Measurements from ENCODE around the gene ATP6V0E1.
A peak's percentile ranks its signal among the peaks of the same experiment; 100 is the strongest.

Gene ATP6V0E1

DNA sequence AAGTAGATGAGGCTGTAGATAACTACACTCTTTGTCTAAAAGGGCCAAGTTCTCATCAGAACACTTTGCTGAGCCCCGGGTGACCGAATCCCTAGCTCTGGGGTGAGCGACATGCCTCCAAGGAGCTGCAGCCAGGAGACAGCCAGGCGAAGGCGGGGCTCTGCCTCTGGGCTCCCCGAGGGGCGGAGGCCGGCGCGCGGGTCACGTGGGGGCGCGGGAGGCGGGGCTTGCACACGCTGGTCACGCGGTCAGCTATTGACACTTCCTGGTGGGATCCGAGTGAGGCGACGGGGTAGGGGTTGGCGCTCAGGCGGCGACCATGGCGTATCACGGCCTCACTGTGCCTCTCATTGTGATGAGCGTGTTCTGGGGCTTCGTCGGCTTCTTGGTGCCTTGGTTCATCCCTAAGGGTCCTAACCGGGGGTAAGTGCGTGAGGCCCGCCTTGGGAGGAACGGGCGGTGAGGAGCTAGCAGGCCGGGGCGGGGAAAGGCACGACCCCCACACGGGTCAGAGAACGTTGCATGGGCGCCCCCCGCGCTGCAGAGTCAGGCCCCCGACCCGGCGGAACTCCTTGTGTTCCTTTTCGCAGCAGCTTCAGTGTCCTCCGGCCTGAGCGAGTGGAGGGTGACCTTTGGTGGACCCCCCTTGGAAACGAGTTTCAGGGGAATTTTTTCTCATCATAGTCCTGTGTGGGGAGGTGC, at the start of gene ATP6V0E1:
ATP6V0E1 (plus strand) TSS at position 230 of the 702 bp plus-strand sequence; CDS start at position 320, 90 bp downstream.
- DNase-seq: peak; percentile 97

DNA sequence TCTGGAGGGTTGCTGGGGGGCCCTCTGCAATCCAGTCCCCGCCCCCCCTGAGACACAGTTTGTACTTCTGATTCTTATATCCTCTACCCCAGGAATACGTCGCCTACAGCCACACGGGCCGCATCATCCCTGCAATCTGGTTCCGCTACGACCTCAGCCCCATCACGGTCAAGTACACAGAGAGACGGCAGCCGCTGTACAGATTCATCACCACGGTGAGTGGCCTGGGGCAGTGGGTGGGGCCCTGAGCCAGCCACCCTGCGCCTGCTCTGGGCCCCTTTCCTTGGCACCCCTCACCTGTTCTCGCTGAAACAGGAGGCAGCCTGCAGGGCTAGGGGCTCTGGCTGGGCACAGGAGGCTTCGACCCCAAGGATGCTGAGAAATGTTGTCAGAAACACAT, 48.5 kb upstream of the ATP6V0E1 start:
- DNase-seq: no peak

- DNase-seq: no peak
Measured at GRCh38 chr5:172936401-172936800, 47.2 kb upstream of the ATP6V0E1 start.

DNA sequence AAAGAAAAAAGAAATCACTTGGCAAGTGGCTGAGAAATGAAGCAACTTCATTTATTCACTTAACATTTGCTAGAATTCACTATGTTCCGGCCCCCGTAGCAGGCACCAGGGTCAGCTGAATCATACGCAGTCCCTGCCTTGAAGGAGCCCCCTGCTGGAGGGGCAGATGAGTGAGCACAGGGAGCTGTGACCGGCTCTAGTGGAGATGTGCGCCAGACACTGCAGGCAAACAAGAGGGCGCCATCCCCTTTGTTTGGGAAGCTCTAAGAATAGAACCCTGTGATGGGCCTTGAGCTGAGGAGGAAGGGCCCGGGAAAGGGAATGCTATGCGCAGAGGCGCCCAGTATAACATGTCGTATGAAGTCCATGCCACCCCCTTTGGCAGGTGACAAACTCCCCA, 44.5 kb upstream of the ATP6V0E1 start:
- DNase-seq: peak; percentile 17

DNA sequence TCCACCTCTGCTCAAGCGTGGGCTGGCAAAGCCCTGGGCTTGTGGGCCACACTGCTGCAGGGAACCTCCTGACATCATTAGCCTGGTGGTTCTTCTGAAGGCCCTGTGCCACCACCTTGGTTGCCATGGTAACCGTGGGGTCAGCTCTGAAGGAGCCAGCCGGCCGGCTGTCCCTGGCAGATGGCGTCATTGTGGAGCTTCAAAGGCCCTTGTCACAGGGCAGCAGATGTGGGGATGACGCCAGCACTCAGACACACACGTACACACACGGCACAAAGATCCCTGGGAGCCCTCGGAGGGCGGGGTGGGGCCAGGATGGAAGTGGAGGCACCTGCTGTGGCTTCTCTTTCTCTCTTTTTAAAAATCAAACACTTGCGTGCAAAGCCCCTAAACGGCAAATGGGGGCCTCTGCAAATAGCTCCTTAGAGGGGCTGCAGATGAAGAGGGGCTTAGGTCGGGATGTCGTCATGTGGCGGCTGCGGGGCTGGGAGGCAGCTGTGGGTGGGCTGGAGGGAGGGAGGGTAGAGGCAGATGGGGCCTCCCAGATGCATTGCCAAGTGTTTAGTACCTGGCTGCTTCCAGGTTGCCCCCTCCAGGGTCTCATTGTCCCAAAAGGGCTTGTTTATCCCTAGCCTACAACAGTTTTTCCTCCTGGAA, 43.8 kb upstream of the ATP6V0E1 start:
- no peak for DNase-seq

DNA sequence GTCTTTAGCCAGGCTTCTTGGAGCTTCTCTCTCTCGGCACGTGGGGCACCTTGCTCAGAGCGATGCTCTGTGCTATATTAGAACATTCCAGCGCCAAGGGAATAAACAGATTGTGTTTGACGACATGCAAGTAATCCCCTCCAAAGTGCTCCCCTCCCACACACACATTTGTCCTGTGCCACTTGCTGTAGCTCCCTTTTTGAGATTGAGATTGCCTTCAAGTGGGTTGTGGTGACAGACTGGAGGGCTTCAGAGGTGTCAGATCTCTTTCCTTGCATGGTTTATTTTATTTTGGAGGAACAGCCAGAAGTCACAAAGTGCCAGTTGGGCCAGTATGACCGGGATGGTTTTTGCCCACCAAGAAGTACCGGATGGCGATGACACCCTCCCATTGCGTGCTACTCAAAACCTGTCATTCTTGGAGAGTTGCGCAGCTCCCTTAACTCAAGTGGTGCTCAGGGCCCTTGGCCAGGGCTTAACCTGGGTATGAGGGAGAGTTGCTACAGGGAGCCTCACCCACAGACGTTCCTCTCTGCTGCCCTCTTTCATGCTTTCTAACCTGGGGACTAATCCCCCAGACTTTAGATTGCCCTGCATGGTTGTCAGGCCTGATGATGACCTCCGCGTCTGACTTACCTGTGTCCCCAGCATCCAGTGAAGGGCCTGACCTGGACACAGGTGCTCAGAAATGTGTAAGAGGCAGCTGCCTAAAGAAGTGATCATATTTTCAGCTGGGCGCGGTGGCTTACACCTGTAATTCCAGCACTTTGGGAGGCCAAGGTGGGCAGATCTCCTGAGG, 43.1 kb upstream of the ATP6V0E1 start:
- DNase-seq: no peak

- DNase-seq: no peak
Measured at GRCh38 chr5:172941067-172941516, 42.5 kb upstream of the ATP6V0E1 start.

- DNase-seq: no peak
Measured at GRCh38 chr5:172942556-172942955, 41.0 kb upstream of the ATP6V0E1 start.

- DNase-seq: no peak
Measured at GRCh38 chr5:172943283-172943841, 40.2 kb upstream of the ATP6V0E1 start.

- no peak for DNase-seq
Measured at GRCh38 chr5:172943906-172944305, 39.7 kb upstream of the ATP6V0E1 start.

GRCh38 chr5:172944741-172945140, 38.8 kb upstream of the ATP6V0E1 start:
- DNase-seq: no peak

DNA sequence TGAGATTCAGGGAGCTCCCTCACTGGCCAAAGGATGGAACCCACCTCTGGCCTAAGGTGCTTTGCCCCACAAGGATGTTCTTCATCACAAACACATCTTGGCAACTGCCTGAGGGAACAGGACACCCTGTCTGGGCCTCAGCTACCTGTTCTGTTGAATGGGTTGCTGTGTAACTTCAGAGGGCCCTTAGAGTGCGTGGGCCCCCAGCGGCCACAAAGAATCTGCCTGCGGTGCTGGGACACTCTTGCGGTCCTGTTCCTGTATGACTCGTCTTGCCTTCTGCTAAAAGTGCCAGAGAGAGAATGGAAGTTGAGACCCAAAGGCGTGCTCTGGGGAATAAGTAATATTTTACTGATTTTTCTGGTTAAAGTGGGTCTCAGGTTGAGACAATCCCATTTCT, 38.4 kb upstream of the ATP6V0E1 start:
- no peak for DNase-seq

DNA sequence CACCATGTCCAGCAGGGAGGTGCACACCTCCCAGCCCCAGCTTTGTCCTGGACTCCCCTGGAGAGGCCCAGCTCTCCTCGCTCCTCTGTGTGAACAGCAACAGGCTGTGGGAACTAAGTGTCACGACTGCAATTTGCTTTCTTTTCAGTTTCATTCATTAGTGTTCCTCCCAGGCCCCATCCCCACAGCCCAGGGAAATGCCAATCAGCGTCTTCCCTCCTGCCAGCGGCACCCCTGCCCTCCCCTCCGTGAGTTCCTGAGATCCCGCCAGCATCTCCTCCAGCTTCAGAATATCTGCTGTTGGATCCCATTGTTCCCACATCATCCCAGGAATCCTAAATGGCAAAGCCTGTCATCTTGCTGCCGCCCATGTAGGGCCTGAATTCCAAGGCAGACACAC, 37.4 kb upstream of the ATP6V0E1 start:
- DNase-seq: no peak

- no peak for DNase-seq
Measured at GRCh38 chr5:172949426-172949825, 34.1 kb upstream of the ATP6V0E1 start.

DNA sequence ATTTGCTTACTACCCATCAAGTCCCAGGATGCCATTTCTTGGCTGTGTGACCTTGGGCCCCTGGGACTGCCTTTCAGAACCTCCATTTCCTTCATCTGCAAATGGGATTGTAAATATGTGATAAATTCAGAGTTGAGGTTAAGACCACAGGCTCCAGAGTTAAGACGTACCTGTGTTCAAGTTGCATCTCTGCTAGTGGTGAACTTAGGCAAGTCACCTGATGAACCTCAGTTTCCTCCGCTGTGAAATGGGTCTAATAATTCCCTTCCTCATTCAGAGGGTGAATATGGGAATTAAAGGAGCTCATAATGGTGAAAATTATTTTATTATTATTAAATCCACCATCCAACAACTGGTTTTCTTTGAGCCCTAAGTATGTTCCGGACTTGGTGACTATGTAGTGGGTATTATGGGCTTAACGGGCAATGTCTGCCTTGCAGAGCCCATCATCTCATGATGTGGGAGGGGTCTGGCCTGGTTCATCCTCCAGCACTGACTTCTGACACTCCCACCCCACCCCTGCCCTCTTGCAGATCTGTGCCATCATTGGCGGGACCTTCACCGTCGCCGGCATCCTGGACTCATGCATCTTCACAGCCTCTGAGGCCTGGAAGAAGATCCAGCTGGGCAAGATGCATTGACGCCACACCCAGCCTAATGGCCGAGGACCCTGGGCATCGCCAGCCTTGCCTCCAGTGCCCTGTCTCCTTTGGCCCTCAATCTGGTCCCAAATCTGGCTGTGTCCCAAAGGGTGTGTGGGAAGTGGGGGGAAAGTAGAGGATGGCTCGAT, 33.2 kb upstream of the ATP6V0E1 start:
- DNase-seq: no peak

DNA sequence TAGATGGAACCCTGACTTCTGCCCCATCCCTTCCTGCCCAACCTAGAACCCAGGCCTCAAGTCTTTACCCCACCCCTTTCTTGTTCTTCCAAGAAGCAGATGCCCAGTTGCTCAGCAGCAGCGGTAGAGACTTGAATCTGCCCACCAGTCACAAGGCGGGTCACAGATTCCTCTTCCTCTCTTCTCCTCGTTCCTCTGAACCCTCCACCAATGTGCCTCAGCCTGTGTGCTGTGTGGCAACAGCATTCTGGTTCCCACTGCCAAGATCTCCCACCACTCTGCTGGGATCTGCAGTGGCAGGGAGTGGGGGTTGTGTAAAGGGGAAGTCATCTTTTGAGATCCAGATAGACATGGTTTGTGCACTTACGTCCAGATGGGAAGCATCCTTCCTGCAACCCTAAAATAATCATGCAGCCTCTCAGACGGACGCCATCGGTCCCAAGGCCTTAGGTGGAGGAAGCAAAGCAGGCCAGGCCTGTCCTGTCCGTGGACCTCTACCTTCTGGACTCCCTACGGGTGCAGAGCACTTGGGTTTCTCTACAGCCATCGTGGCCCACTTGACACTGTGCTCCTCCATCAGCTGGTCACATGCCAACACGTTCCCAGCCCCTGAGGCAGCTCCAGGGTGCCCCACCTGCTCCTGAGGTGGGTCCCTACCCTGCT, 32.1 kb upstream of the ATP6V0E1 start:
- no peak for DNase-seq

GRCh38 chr5:172952034-172952511, 31.5 kb upstream of the ATP6V0E1 start:
- DNase-seq: no peak

GRCh38 chr5:172953776-172954675, 29.5 kb upstream of the ATP6V0E1 start:
- no peak for DNase-seq

DNA sequence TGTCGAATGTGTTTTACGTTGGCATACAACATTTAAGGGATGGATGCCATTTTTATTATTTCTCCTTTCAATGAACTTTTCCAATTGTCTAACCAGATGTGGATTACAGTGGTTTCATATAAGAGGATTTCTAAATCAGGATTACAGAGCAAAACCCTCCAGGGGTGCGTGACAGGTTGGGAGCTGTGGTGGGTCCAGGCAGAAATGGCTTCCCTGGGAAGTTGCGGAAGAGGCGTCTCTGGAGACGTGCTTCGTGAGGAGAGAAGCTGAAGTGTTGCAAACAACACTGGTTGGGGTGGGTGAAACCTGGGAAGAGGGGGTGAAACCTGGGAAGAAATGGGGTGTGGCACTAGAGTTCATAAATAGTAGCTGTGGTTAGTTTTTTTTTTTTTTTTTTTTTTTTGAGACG, 28.8 kb upstream of the ATP6V0E1 start:
- no peak for DNase-seq

- DNase-seq: no peak
Measured at GRCh38 chr5:172956228-172956627, 27.3 kb upstream of the ATP6V0E1 start.

- no peak for DNase-seq
Measured at GRCh38 chr5:172956936-172957335, 26.6 kb upstream of the ATP6V0E1 start.

Measured in KG1 (cell line).